ENCODE results near the gene GPC6.

DNA sequence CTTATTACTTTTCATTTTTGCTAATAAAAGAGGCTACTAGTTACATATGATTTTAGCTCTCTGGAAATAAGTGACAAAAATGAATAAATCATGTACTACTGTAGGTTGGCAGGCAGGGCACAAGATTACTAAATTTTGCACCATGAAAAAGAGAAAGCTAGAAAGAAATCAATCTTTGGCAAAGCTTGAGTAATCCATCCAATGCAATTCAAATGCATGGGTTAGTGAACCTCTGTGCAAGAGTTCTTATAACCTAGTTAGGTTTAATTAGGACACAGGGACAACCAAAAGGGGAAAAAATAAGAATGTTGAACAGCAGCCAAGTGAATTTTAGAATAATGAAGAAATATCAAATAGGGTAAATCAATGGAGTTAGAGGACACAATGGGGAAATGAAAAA, 947.4 kb downstream of the GPC6 start:
- TF ChIP-seq GATA3 (IDR thresholded peaks at IDR 0.05; ENCODE audit: low read depth, low read length) (no peak), GATA2 (IDR thresholded peaks at IDR 0.05; ENCODE audit: low read depth, low read length) (no peak)

All from SH-SY5Y (cell line).